Activated CD4-positive, alpha-beta T cell treated with anti-CD3 and anti-CD28 coated beads, Interleukin-2, amount 50 U/mL, for 4 hours (primary cell): Measurements from ENCODE around the gene DCAF7.

Source experiments
- DNase-seq, 2 experiments: peaks; one replicate each; pipeline ENCODE4 v3.0.0-alpha.2; 2020

DCAF7 gene

GRCh38 chr17:63549946-63550816 is at the start of gene DCAF7:
Gene DCAF7 (plus strand): TSS chr17:63550477. CDS start chr17:63550678, 201 bp downstream.
- peak; percentile 100 for DNase-seq

- no peak for DNase-seq
Measured at GRCh38 chr17:63500543-63501390, 49.5 kb upstream of the DCAF7 start.

- DNase-seq = no peak
Measured at GRCh38 chr17:63503341-63503705, 47.0 kb upstream of the DCAF7 start.

- DNase-seq = no peak
Measured at GRCh38 chr17:63504261-63504660, 46.0 kb upstream of the DCAF7 start.

- DNase-seq = no peak
Measured at GRCh38 chr17:63505341-63505740, 44.9 kb upstream of the DCAF7 start.

GRCh38 chr17:63506627-63507026 is 43.6 kb upstream of the DCAF7 start:
- DNase-seq = no peak

- DNase-seq = no peak
Measured at GRCh38 chr17:63511331-63511730, 38.9 kb upstream of the DCAF7 start.

GRCh38 chr17:63512388-63512787 is 37.9 kb upstream of the DCAF7 start:
- DNase-seq = no peak

- no peak for DNase-seq
Measured at GRCh38 chr17:63512896-63513644, 37.2 kb upstream of the DCAF7 start.

GRCh38 chr17:63514477-63514876 is 35.8 kb upstream of the DCAF7 start:
- DNase-seq = no peak

GRCh38 chr17:63514974-63515373 is 35.3 kb upstream of the DCAF7 start:
- no peak for DNase-seq

GRCh38 chr17:63515426-63515825 is 34.9 kb upstream of the DCAF7 start:
- no peak for DNase-seq

GRCh38 chr17:63516910-63517824 is 33.1 kb upstream of the DCAF7 start:
- DNase-seq = no peak

- DNase-seq = no peak
Measured at GRCh38 chr17:63517825-63518534, 32.3 kb upstream of the DCAF7 start.

GRCh38 chr17:63519116-63519881 is 31.0 kb upstream of the DCAF7 start:
- DNase-seq = no peak

- DNase-seq = no peak
Measured at GRCh38 chr17:63519972-63520882, 30.1 kb upstream of the DCAF7 start.

GRCh38 chr17:63523253-63523855 is 26.9 kb upstream of the DCAF7 start, which contains the start of gene KCNH6:
Gene KCNH6 (plus strand): TSS chr17:63523358. CDS start chr17:63523414, 56 bp downstream.
- no peak for DNase-seq

GRCh38 chr17:63524051-63524450 is 26.2 kb upstream of the DCAF7 start:
- DNase-seq = no peak
